ENCODE data around the gene GJC2. TPM values are rescaled to one million over a fixed set of nuclear protein-coding genes. Genes with fewer than 3 reads are reported as not detected.

Gene GJC2
- total RNA-seq, 1 experiment from 2014 or later = 45.3 TPM

GRCh38 chr1:228156941-228157728 lies 7.4 kb downstream of the GJC2 start:
- DNase-seq (ENCODE audit: low spot score) = no peak

- no peak for DNase-seq (ENCODE audit: low spot score)
Measured at GRCh38 chr1:228157729-228158126, 8.0 kb downstream of the GJC2 start.

GRCh38 chr1:228158151-228159007 lies 8.6 kb downstream of the GJC2 start:
- no peak for DNase-seq (ENCODE audit: low spot score)

- DNase-seq (ENCODE audit: low spot score) = no peak
Measured at GRCh38 chr1:228159008-228159665, 9.4 kb downstream of the GJC2 start.

GRCh38 chr1:228160201-228160761 lies 10.6 kb downstream of the GJC2 start:
- DNase-seq (ENCODE audit: low spot score) = no peak

- DNase-seq (ENCODE audit: low spot score) = no peak
Measured at GRCh38 chr1:228161362-228161761, 11.6 kb downstream of the GJC2 start.

- DNase-seq (ENCODE audit: low spot score) = no peak
Measured at GRCh38 chr1:228161866-228162265, 12.1 kb downstream of the GJC2 start.

GRCh38 chr1:228162286-228163006 lies 12.7 kb downstream of the GJC2 start:
- peak; percentile 7 for DNase-seq (ENCODE audit: low spot score)

GRCh38 chr1:228163007-228163753 lies 13.4 kb downstream of the GJC2 start:
- DNase-seq (ENCODE audit: low spot score) = no peak

GRCh38 chr1:228163776-228164519 lies 14.2 kb downstream of the GJC2 start:
- DNase-seq (ENCODE audit: low spot score) = no peak

- DNase-seq (ENCODE audit: low spot score) = no peak
Measured at GRCh38 chr1:228164561-228165371, 15.0 kb downstream of the GJC2 start.

GRCh38 chr1:228165372-228166169 lies 15.8 kb downstream of the GJC2 start, which contains the start of gene IBA57:
TSS of gene IBA57 (plus strand) at chr1:228165804. CDS start at chr1:228165817, 13 bp downstream.
- peak; percentile 96 for DNase-seq (ENCODE audit: low spot score)

- DNase-seq (ENCODE audit: low spot score) = peak; percentile 88
Measured at GRCh38 chr1:228166170-228166936, 16.6 kb downstream of the GJC2 start.

GRCh38 chr1:228168563-228169270 lies 19.0 kb downstream of the GJC2 start:
- DNase-seq (ENCODE audit: low spot score) = no peak

- DNase-seq (ENCODE audit: low spot score) = no peak
Measured at GRCh38 chr1:228169345-228169744, 19.6 kb downstream of the GJC2 start.

- no peak for DNase-seq (ENCODE audit: low spot score)
Measured at GRCh38 chr1:228170666-228171065, 20.9 kb downstream of the GJC2 start.

Measured in HT-29 (cell line).